ENCODE measurements around the gene RNASEL. TPM values are rescaled to one million over a fixed set of nuclear protein-coding genes. Genes with fewer than 3 reads are reported as not detected.
"Not testable (repeated sequence)": the region's sequence is repeated elsewhere in the genome, so short reads cannot be mapped to it uniquely, and the experiment has no call there.

RNASEL gene

DNA sequence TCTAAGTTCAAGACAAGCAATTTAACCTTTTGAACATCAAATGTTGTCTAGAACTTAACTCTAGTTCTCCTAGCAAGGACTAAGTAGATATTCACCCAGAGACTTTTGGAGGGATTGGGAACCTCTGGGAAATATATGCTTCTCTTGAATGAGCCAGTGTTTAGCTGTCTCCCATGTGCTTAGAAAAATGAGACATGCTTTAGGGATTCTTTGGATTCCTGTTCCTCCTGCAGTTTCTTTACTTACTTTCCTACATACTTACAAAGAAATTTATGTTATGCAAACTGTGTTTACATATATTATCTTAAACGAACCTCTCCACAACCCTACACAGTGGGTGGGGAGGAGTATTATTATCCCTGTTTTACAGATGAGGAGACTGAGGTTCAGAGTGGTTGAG lies 39.2 kb downstream of the RNASEL start:
- Histone ChIP-seq H3K27me3 (ENCODE audit: control insufficient read depth, insufficient read depth, low read length) (peaks cover 7% of the 10 kb centered on the region), H3K36me3 (ENCODE audit: insufficient read depth, low read length) (no peaks in the 10 kb centered on the region), H3K4me1 (ENCODE audit: control insufficient read depth, insufficient read depth, low read length) (no peaks in the 10 kb centered on the region), H3K4me3 (ENCODE audit: low read length) (no peak overlapping the region), H3K4me2 (ENCODE audit: low read length) (no peak overlapping the region), H3K9ac (ENCODE audit: low read depth, low read length) (no peak overlapping the region), H3K9me3 (replicated peaks; ENCODE audit: low read length) (no peaks in the 10 kb centered on the region)

DNA sequence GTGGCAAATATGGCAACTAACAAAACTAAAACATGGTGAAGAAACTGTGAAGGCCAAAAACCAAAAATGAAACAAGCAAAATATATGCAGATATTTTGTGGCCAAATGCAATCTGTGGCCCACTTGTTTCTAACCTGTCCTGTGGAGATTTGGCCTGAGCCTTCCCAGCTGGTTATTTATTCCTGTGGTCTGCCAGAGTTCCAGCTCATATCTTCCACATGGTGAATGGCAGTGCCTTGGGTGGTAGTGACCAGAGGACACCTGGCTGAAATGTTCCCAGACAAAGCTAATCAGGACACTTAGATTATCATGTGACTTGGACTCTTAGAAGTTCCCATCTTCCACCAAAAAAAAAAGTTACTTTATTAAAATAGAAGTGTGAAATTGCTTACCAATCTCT lies 39.7 kb downstream of the RNASEL start:
- H3K36me3 ChIP-seq (ENCODE audit: insufficient read depth, low read length) = no peaks in the 10 kb centered on the region
- no peak overlapping the region for H3K4me2 ChIP-seq (ENCODE audit: low read length)
- no peaks in the 10 kb centered on the region for H3K4me1 ChIP-seq (ENCODE audit: control insufficient read depth, insufficient read depth, low read length)

DNA sequence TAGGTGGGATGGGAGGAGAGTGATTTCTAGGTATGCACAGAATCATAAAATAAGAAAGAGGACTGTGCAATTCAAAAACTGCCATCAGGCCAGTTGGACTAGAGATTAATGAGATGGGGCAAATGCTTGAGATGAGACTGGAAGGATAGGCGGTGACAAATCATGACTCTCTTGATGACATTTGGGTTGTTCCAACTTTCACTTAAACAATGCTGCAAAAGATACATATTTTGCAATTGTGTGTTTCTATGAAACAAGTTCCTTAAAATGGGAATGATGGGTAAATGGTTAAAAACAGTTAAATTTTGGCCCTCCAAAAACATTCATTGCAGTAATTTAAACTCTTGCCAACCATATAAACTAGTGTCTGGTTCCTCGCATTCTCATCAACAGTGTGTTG lies 55.2 kb downstream of the RNASEL start:
- H3K27me3 ChIP-seq (ENCODE audit: control insufficient read depth, insufficient read depth, low read length) = peaks cover 13% of the 10 kb centered on the region
- no peak overlapping the region for H3K9ac ChIP-seq (ENCODE audit: low read depth, low read length)
- no peak overlapping the region for H3K4me2 ChIP-seq (ENCODE audit: low read length)
- no peaks in the 10 kb centered on the region for H3K36me3 ChIP-seq (ENCODE audit: insufficient read depth, low read length)
- H3K4me1 ChIP-seq (ENCODE audit: control insufficient read depth, insufficient read depth, low read length) = no peaks in the 10 kb centered on the region
- no peak overlapping the region for H3K4me3 ChIP-seq (ENCODE audit: low read length)
- H3K9me3 ChIP-seq (replicated peaks; ENCODE audit: low read length) = no peaks in the 10 kb centered on the region

More for the DNA sequence above, 39.7 kb downstream of the RNASEL start:
- no peak overlapping the region for H3K9ac ChIP-seq (ENCODE audit: low read depth, low read length)
- H3K27me3 ChIP-seq (ENCODE audit: control insufficient read depth, insufficient read depth, low read length) = peaks cover 7% of the 10 kb centered on the region
- H3K9me3 ChIP-seq (replicated peaks; ENCODE audit: low read length) = no peaks in the 10 kb centered on the region
- H3K4me3 ChIP-seq (ENCODE audit: low read length) = no peak overlapping the region

GRCh38 chr1:182528206-182528605 lies 60.9 kb downstream of the RNASEL start:
- H3K4me2 ChIP-seq (ENCODE audit: low read length) = not testable (repeated sequence)

DNA sequence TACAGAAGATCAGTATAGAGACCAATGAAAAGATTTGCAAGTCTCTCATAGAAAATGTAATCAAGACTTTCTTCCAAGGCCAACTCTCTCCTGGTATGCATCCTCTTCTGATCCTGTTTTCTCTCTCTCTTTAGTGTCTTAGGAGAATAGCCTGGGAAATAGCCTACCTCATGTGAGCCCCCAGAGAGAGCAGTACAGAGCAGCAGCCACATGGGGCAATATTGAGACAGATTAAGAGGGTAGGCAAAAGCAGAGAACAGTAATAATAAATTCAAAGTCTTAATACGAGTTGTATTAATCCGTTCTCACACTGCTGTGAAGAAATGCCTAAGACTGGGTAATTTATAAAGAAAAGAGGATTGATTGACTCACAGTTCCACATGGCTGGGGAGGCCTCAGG lies 61.4 kb downstream of the RNASEL start:
- Histone ChIP-seq H3K4me1 (ENCODE audit: control insufficient read depth, insufficient read depth, low read length) (no peaks in the 10 kb centered on the region), H3K36me3 (ENCODE audit: insufficient read depth, low read length) (no peaks in the 10 kb centered on the region), H3K4me3 (ENCODE audit: low read length) (no peak overlapping the region), H3K4me2 (ENCODE audit: low read length) (no peak overlapping the region), H3K27me3 (ENCODE audit: control insufficient read depth, insufficient read depth, low read length) (peaks cover 11% of the 10 kb centered on the region), H3K9ac (ENCODE audit: low read depth, low read length) (no peak overlapping the region), H3K9me3 (replicated peaks; ENCODE audit: low read length) (no peaks in the 10 kb centered on the region)

More at GRCh38 chr1:182528206-182528605, 60.9 kb downstream of the RNASEL start:
- H3K9ac ChIP-seq (ENCODE audit: low read depth, low read length); H3K4me1 ChIP-seq (ENCODE audit: control insufficient read depth, insufficient read depth, low read length); H3K4me3 ChIP-seq (ENCODE audit: low read length); H3K36me3 ChIP-seq (ENCODE audit: insufficient read depth, low read length); H3K9me3 ChIP-seq (replicated peaks; ENCODE audit: low read length): not testable (repeated sequence)
- H3K27me3 ChIP-seq (ENCODE audit: control insufficient read depth, insufficient read depth, low read length) = peaks cover 11% of the 10 kb centered on the region

DNA sequence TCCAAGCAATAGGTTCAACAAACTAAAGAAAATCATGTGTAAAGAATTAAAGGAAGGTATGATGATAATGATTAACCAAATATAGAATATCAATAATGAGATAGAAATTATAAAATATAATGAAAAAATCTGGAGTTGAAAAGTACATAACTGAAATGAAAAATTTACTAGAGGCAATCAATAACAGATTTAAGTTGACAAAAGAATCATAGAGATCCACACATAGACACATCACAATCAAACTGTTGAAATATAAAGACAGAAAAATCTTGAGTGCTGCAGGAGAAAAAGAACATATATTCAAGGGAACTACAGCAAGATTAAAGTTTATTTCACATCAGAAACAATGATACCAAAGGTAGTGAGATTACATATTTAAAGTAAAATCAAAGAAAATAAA lies 63.7 kb downstream of the RNASEL start:
- Histone ChIP-seq H3K4me3 (ENCODE audit: low read length) (no peak overlapping the region), H3K4me1 (ENCODE audit: control insufficient read depth, insufficient read depth, low read length) (peaks cover 3% of the 10 kb centered on the region), H3K36me3 (ENCODE audit: insufficient read depth, low read length) (no peaks in the 10 kb centered on the region), H3K4me2 (ENCODE audit: low read length) (no peak overlapping the region), H3K9me3 (replicated peaks; ENCODE audit: low read length) (no peaks in the 10 kb centered on the region), H3K27me3 (ENCODE audit: control insufficient read depth, insufficient read depth, low read length) (peaks cover 3% of the 10 kb centered on the region), H3K9ac (ENCODE audit: low read depth, low read length) (no peak overlapping the region)

Small RNAs within 50 kb of the gene (small RNA-seq; reads per million reads assigned to genes)
- not detected for gene RF00017

All from skeletal muscle satellite cell (primary cell).